ENCODE data around the gene KIF12. TPM values are rescaled to one million over a fixed set of nuclear protein-coding genes. Genes with fewer than 3 reads are reported as not detected.

KIF12 gene
- total and polyA plus RNA-seq, 4 donors = 0.38 to 8.4 TPM; not detected in 2

- Histone ChIP-seq H3K27ac (ENCODE audit: low read depth in 1 of 2, low read length in 2 of 2) (no peak overlapping the region), H3K36me3 (ENCODE audit: control insufficient read depth in 1 of 2, insufficient read depth in 2 of 2, low read length in 1 of 2) (no peaks in the 10 kb centered on the region), H3K9me3 (ENCODE audit: control insufficient read depth, low read length) (peaks cover 3% of the 10 kb centered on the region), H3K27me3 (ENCODE audit: control insufficient read depth in 1 of 2, insufficient read depth in 2 of 2, low read length in 1 of 2) (no peaks in the 10 kb centered on the region), H3K4me3 (ENCODE audit: low read length in 2 of 2) (no peak overlapping the region), H3K4me1 (ENCODE audit: control insufficient read depth in 1 of 2, insufficient read depth in 2 of 2, low read length in 2 of 2) (no peaks in the 10 kb centered on the region)
- WGBS, 2 donors = 92% methylated on average over 10 of the region's 10 CpGs
- DNase-seq = no peak
- no peak for ATAC-seq (ENCODE audit: low FRiP score)
- intact Hi-C loops (cut with DNase I) = no loop called here
Observed at GRCh38 chr9:114125476-114126013, 26.5 kb upstream of the KIF12 start.

- H3K9me3 ChIP-seq (ENCODE audit: control insufficient read depth, low read length) = peaks cover 3% of the 10 kb centered on the region
- H3K27me3 ChIP-seq (ENCODE audit: control insufficient read depth in 1 of 2, insufficient read depth in 2 of 2, low read length in 1 of 2) = no peaks in the 10 kb centered on the region
- no peak overlapping the region for H3K27ac ChIP-seq (ENCODE audit: low read depth in 1 of 2, low read length in 2 of 2)
- no peak for ATAC-seq (ENCODE audit: low FRiP score)
- intact Hi-C loops (cut with DNase I) = no loop called here
- no peak overlapping the region for H3K4me3 ChIP-seq (ENCODE audit: low read length in 2 of 2)
- 92 to 97% methylated on average over 12 to 13 of the region's 13 CpGs for WGBS, 2 donors
- H3K4me1 ChIP-seq (ENCODE audit: control insufficient read depth in 1 of 2, insufficient read depth in 2 of 2, low read length in 2 of 2) = no peaks in the 10 kb centered on the region
- no peaks in the 10 kb centered on the region for H3K36me3 ChIP-seq (ENCODE audit: control insufficient read depth in 1 of 2, insufficient read depth in 2 of 2, low read length in 1 of 2)
- no peak for DNase-seq
Observed at GRCh38 chr9:114124666-114125475, 25.8 kb upstream of the KIF12 start.

- H3K27ac ChIP-seq (ENCODE audit: low read depth in 1 of 2, low read length in 2 of 2) = no peak overlapping the region
- intact Hi-C loops (cut with DNase I) = no loop called here
- WGBS, 2 donors = 69 to 88% methylated on average over 1 of the region's 1 CpG
Observed at GRCh38 chr9:114124138-114124537, 25.0 kb upstream of the KIF12 start.

GRCh38 chr9:114123031-114123977 is 24.2 kb upstream of the KIF12 start:
- DNase-seq (no peak), ATAC-seq (ENCODE audit: low FRiP score) (no peak)
- Histone ChIP-seq H3K4me3 (ENCODE audit: low read length in 2 of 2) (no peak overlapping the region), H3K27me3 (ENCODE audit: control insufficient read depth in 1 of 2, insufficient read depth in 2 of 2, low read length in 1 of 2) (no peaks in the 10 kb centered on the region), H3K27ac (ENCODE audit: low read depth in 1 of 2, low read length in 2 of 2) (no peak overlapping the region), H3K4me1 (ENCODE audit: control insufficient read depth in 1 of 2, insufficient read depth in 2 of 2, low read length in 2 of 2) (no peaks in the 10 kb centered on the region), H3K36me3 (ENCODE audit: control insufficient read depth in 1 of 2, insufficient read depth in 2 of 2, low read length in 1 of 2) (no peaks in the 10 kb centered on the region), H3K9me3 (ENCODE audit: control insufficient read depth, low read length) (peaks cover 3% of the 10 kb centered on the region)
- WGBS, 2 donors = 92 to 95% methylated on average over 9 of the region's 9 CpGs
- intact Hi-C loops (cut with DNase I) = no loop called here

More at GRCh38 chr9:114124138-114124537, 25.0 kb upstream of the KIF12 start:
- Histone ChIP-seq H3K9me3 (ENCODE audit: control insufficient read depth, low read length) (peaks cover 3% of the 10 kb centered on the region), H3K36me3 (ENCODE audit: control insufficient read depth in 1 of 2, insufficient read depth in 2 of 2, low read length in 1 of 2) (no peaks in the 10 kb centered on the region), H3K4me3 (ENCODE audit: low read length in 2 of 2) (no peak overlapping the region), H3K27me3 (ENCODE audit: control insufficient read depth in 1 of 2, insufficient read depth in 2 of 2, low read length in 1 of 2) (no peaks in the 10 kb centered on the region), H3K4me1 (ENCODE audit: control insufficient read depth in 1 of 2, insufficient read depth in 2 of 2, low read length in 2 of 2) (no peaks in the 10 kb centered on the region)
- ATAC-seq (ENCODE audit: low FRiP score) = no peak
- DNase-seq = no peak

GRCh38 chr9:114122136-114123027 is 23.3 kb upstream of the KIF12 start:
- H3K27ac ChIP-seq (ENCODE audit: low read depth in 1 of 2, low read length in 2 of 2) = no peak overlapping the region
- DNase-seq (no peak), ATAC-seq (ENCODE audit: low FRiP score) (no peak)
- whole genome bisulfite sequencing, 2 donors = 69 to 76% methylated on average over 9 of the region's 9 CpGs
- peaks cover under 1% of the 10 kb centered on the region for H3K9me3 ChIP-seq (ENCODE audit: control insufficient read depth, low read length)
- no peaks in the 10 kb centered on the region for H3K27me3 ChIP-seq (ENCODE audit: control insufficient read depth in 1 of 2, insufficient read depth in 2 of 2, low read length in 1 of 2)
- intact Hi-C loops (cut with DNase I) = no loop called here
- H3K4me3 ChIP-seq (ENCODE audit: low read length in 2 of 2) = no peak overlapping the region
- H3K4me1 ChIP-seq (ENCODE audit: control insufficient read depth in 1 of 2, insufficient read depth in 2 of 2, low read length in 2 of 2) = no peaks in the 10 kb centered on the region
- H3K36me3 ChIP-seq (ENCODE audit: control insufficient read depth in 1 of 2, insufficient read depth in 2 of 2, low read length in 1 of 2) = no peaks in the 10 kb centered on the region

GRCh38 chr9:114121227-114122135 is 22.4 kb upstream of the KIF12 start:
- Histone ChIP-seq H3K9me3 (ENCODE audit: control insufficient read depth, low read length) (no peaks in the 10 kb centered on the region), H3K36me3 (ENCODE audit: control insufficient read depth in 1 of 2, insufficient read depth in 2 of 2, low read length in 1 of 2) (no peaks in the 10 kb centered on the region), H3K27ac (ENCODE audit: low read depth in 1 of 2, low read length in 2 of 2) (no peak overlapping the region), H3K4me3 (ENCODE audit: low read length in 2 of 2) (no peak overlapping the region), H3K4me1 (ENCODE audit: control insufficient read depth in 1 of 2, insufficient read depth in 2 of 2, low read length in 2 of 2) (no peaks in the 10 kb centered on the region), H3K27me3 (ENCODE audit: control insufficient read depth in 1 of 2, insufficient read depth in 2 of 2, low read length in 1 of 2) (no peaks in the 10 kb centered on the region)
- DNase-seq = no peak
- no peak for ATAC-seq (ENCODE audit: low FRiP score)
- WGBS, 2 donors = 89 to 93% methylated on average over 16 of the region's 16 CpGs
- intact Hi-C loops (cut with DNase I) = no loop called here

- ATAC-seq (ENCODE audit: low FRiP score) (no peak), DNase-seq (no peak)
- intact Hi-C loops (cut with DNase I) = no loop called here
- WGBS, 2 donors = 80 to 84% methylated on average over 4 of the region's 4 CpGs
- no peaks in the 10 kb centered on the region for H3K9me3 ChIP-seq (ENCODE audit: control insufficient read depth, low read length)
- no peaks in the 10 kb centered on the region for H3K27me3 ChIP-seq (ENCODE audit: control insufficient read depth in 1 of 2, insufficient read depth in 2 of 2, low read length in 1 of 2)
- H3K4me3 ChIP-seq (ENCODE audit: low read length in 2 of 2) = no peak overlapping the region
- no peaks in the 10 kb centered on the region for H3K36me3 ChIP-seq (ENCODE audit: control insufficient read depth in 1 of 2, insufficient read depth in 2 of 2, low read length in 1 of 2)
- no peak overlapping the region for H3K27ac ChIP-seq (ENCODE audit: low read depth in 1 of 2, low read length in 2 of 2)
- no peaks in the 10 kb centered on the region for H3K4me1 ChIP-seq (ENCODE audit: control insufficient read depth in 1 of 2, insufficient read depth in 2 of 2, low read length in 2 of 2)
Observed at GRCh38 chr9:114120192-114121014, 21.3 kb upstream of the KIF12 start.
